GM15510 (cell line): ENCODE measurements around the gene SCAMP4.

Source experiments
- POLR2A ChIP-seq: IDR thresholded peaks from 3 replicates; pipeline ENCODE4 v1.6.1; 2011; ENCODE audit warnings: borderline replicate concordance; ENCODE audit not compliant: insufficient read length; ENCODE audit errors: extremely low read depth

Gene SCAMP4

DNA sequence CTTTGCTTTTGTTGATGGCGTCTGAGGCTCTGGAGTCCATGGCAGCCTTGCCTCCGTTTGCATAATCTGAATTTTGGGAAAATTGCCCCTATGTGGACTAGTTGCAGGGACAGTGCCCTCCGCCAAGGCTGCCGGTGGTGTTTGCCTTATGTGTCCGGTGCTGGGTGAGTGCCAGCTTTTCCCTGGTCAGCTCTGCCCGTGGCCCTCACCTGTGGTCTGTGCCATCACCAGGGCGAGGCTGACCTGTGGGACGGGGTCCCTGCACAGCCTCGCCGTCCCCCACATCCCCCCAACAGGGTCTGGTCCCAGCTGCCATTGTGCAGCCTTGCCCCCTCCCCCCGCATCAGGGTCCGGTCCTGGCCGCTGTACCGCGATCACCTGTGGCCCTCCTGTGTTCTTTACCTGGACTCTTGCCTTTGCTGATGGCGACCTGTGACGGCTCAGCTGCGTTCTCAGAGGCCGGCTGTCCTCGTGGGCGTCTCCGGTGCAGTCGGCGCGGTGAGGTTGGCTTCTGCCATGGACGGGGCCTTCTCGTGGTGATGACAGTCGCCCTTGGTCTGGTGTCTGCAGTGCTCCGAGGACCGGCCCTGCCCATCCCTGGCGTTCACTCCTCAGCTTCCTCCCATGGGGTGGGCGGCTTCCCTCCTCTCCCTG is 48.4 kb downstream of the SCAMP4 start:
- TF ChIP-seq POLR2A: no peak

DNA sequence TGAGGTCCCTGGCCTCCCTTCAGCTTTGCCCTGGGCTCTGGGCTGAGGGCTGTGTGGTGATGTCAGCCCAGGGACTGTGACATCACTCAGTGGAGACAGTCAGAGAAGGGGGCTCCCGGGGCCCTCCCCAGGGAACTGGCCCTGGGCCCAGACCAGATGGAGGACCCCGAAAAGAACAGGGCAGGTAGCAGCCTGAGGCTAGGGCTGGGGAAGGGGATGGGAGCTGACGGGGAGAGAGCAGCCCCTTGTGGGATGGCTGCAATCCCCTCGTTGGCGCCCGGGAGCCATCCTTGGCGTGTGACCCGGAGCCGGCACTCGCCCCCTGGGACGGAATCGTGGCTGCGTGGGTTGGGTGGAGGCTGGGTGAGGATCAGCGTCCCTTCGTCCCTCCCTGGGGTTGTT is 49.3 kb downstream of the SCAMP4 start:
- no peak for TF ChIP-seq POLR2A

DNA sequence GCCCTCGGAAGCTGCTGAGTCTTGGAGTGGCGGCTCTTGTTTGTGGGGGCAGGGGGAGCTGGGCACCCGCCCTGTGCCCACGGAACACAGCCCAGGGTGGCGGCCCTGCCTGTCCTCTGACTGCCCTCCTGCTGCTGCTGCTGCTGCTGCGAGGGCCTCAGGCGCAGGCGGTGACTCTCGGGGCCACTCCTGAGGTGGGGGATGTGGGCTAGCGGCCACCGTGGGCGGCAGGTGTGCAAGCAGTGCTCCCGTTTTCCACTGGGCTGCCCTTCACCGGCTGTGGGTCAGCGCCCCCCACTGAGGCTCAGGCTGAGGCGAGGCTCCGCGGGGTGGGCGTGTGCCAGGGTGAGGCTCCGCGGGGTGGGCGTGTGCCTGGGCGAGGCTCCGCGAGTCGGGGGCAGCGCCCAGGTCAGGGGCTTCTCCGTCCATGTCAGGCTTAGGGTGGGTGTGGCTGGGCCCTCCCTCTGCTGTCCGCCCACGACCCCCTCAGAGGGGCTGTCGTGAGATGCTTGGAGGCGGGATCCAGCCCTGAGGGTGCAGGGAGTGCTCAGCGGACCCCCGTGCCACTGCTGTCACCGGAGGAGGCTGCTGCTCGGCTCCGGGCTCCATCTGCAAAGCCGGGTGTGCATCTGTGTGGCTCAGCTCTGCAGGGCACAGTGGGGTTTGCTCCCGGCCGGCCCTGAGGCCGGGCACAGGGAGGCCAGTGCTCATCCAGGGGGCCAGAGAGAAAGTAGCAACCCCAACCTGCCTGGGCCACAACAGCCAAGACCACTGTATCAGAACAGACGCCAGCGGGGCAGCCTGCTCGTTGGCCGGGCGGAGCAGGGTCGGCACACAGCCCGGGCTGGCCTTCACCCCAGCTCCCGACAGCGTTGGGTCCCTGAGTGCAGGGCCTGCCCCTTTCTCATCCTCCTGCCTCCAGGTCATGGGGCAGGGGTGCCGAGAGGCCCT is 50.2 kb downstream of the SCAMP4 start:
- TF ChIP-seq POLR2A: no peak

DNA sequence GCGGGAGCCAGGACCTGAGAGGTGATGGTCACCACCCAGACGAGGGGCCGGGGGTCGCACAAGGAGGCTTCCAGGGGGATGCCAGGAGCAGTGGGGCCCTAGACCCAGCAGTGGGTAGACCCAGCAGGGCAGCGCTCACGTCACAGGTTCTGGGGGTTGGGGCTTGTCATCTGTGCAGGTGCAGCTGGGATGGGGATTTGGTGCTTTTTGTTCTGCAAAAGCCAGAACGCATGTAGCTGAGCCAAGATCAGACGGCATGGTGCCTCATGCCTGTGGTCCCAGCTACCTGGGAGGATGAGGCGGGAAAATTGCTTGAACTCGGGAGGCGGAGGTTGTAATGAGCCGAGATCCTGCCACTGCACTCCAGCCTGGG is 50.9 kb downstream of the SCAMP4 start:
- no peak for TF ChIP-seq POLR2A

DNA sequence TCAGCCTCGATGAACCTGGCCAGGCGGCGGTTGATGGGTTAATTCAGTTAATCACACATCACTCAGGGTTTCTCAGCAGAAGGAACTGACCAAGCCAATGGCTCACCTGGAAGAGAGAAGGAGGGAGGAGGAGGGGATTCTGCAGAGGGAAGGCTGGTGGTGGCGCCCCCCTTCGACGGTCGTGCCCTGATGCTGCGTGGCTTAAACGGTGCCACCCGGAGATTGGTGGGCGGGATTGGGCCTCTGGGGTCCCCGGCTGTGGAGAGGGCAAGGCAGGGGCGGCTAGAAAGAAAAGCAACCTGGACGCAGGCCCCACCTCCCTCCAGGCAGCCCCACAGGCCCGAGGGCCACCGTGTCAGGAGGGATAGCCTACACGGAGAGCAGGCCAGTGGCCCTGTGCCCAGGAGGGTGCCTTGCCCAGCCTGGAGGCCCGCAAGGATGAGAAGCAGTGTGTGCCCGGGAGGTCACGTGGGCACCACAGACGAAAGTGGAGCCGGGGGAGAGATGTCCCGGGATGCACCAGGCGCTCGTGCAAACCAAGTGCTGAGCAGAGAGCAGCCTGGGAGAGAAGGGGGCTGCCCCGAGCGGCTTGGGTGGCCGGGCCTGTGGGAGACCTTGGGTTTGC is 51.8 kb downstream of the SCAMP4 start:
- TF ChIP-seq POLR2A: no peak

DNA sequence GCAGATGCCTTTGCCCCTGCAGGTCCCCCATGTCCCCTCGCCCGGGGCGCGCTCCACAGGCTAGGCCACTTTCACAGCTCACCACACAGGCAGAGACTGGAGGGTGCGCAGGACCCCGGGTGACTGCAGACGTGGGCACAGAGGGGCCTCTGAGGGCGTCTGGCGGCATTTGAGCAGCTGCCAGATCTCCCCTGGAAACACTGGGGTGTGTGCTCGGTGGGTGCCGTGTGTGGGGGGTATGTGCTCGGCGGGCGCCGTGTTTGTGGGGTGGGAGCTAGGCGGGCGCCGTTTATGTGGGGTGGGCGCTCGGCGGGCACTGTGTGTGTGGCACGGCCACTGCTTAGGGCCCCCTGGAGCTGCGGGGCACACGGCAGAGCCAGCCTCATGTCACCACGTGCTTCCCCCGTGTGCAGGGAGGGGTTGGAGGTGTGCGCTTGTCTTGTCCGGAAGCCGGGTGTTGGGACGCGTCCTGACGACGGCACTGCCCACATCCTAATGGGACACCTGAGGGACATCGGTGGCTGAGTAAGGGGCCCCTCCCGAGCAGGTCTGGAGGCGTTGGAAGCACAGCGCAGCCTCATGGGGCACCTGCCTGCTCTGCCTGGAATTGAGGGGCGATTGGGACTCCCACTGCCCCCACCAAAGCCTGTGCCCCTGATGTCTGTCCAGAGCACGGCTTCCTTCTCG is 52.5 kb downstream of the SCAMP4 start:
- TF ChIP-seq POLR2A: no peak

DNA sequence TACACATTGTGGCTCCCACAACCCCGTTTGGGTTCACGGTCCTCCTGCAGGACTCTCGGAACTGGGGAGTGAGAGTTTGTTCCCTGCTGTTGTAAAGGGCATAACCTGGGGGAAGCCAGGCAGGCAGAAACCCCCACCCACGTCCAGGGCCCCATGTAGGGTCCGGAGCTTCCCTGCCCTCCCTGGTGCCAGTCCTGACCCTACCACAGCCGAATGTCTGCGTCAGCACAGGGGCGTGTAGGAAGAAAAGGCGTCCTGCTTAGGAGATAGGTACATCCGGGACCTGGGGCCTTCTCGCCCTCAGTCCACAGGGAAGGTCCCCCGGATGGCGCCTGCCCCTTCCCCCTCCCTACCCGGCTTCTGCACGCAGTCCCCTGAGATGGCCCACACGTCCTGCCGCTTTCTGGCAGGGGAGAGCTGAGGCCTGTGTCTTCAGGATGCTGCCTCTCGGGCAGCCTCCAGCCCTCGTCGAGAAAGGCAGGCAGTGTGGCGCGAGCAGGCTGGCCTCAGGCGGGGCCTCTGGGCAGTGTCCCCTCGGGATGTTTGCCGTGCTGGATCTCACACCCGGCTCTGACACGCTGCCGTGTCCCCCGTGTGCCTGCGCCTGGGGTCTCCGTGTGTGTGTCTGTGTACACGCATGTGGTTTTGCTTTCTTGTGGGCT is 54.9 kb downstream of the SCAMP4 start:
- TF ChIP-seq POLR2A: no peak

DNA sequence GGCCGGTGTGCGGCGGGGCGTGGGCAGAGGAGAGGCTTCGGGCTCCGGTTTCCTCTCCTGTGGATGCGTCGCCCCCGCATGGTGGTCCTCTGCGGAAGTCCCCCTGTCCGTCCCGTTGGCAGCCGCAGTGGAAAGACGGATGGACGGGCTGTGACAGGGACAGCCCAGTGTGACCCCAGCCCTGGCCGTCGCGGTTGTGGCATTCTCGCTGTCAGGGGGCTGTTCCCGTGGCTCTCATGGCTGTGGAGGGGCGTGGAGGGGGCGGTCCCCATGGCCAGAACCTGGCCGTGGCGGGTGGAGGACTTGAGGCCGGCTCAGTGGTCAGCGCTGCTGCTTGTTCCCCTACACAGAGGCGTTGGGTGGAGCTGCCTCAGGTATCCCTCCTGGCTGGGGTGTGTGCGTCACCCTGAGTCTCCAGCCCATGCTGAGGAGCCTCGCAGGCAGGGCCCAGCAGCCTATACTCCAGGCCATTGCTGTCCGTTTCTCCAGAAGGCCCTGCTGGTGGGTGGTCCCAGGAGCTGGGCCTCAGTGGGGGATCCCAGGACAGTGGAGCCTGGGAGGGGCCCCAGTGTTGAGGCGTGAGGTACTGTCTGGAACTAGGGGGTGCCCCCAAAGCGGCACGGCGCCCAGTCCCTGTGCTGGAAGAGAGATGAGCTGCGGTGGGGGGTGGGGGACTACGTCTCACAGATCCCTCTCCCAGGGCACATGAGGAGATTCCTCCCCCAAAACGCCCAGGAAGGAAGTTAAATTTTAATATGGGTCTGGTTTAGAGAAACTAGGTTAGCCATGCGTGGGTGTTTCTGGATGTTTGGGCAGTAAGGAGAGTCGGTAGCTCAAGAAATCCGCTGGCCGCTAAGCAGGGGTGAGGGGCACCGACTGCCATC is 56.0 kb downstream of the SCAMP4 start:
- no peak for TF ChIP-seq POLR2A

DNA sequence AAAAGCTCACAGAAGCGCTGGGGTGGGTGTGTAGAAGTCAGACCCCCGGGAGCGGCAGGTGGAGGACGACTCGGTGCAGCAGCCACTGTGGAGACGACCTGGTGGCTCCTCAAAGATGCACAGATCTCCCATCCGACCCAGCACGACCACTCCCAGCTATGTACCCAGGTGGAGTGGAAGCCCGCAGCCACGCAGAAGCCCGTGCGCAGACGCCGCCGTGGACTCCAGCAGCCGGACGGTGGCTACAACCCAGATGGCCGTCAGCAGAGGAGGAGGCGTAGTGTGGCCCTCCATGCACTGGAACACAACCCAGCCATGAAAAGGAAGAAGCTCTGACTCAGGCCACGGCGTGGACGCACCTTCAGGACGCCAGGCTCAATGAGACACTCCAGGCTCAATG is 57.5 kb downstream of the SCAMP4 start:
- no peak for TF ChIP-seq POLR2A

DNA sequence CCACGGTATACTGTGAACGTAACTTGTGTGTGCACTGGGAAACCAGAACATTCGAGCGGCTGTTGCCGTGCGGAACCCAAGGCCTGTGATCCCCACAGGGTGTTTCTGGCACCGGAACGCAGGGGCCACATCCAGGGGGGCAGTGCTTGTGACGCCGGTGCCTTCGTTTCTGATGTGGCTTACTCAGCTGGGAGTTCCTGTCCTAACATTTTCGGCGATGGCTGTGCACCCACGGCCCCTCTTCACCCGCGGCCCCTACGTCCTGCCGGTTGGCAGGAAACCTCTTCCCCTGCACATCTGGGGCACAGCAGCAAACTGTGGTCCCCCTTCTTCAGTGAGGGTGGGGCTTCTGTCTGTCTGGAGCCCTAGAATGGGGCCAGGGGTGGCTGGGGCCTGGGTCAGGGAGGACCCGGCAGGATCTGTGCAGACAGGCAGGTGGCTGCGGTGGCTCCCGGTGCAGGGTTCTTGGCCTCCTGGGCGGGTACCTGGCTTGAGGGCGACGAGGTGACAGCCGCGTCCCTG is 61.9 kb downstream of the SCAMP4 start:
- no peak for TF ChIP-seq POLR2A

DNA sequence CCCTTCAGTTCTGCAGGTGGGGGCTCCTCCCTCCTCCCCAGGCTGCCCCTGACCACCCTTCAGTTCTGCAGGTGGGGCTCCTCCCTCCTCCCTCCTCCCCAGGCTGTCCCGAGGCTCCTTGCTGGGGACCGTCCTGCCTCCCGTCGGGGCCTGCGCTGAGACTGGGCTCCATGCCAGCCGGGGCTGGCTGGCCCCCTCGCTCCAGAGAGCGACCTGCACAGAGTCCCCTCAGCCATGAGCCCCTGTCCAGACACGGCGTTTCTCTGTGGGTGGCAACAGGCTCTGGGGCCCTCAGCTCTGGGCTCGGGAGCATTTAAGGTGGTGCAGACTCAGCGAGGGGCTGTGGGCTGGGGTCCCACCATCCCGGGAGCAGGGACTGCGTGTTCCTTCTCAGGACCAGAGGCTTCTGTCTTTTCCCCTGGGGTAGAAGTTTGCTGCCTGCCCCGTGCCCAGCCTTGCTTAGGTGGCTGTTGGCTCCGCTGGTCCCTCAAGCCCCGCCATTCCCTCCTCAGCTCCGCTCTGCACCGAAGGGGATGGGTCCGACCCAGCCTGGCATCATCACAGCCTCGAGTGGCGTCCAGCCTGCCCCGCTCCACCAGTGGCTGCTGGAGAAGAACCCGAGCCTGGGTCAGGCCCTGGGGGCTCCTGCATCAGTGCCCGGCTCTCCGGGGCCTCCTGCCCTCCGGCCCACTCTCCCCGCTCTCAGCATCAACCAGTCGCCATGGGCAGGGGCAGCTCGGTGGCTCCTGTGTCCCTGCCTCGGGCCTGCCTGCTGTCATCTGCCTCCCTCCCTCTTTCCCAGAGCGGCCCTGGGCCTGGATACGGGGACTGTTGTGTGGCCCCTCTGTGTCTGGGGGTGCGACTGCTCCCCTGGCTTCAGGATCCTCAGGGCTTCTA is 63.3 kb downstream of the SCAMP4 start:
- no peak for TF ChIP-seq POLR2A
